KMS-11 (cell line): Measurements from ENCODE around the gene MGA.

Experiments
- H2AFZ ChIP-seq: fragments of 200-600 bp; sonication (generic); 2 replicates; pipeline ENCODE4 v1.6.1; 2016; ENCODE audit warnings: antibody characterized with exemption, mixed run types, low read depth
- H3K27ac ChIP-seq: fragments of 200-600 bp; sonication (generic); 2 replicates; pipeline ENCODE4 v1.6.1; 2016; ENCODE audit warnings: mild to moderate bottlenecking, mixed run types
- H3K27me3 ChIP-seq: fragments of 200-600 bp; sonication (generic); 2 replicates; pipeline ENCODE4 v1.6.1; 2017; ENCODE audit warnings: mild to moderate bottlenecking, low read depth, mixed run types, moderate library complexity; ENCODE audit not compliant: insufficient read depth
- H3K36me3 ChIP-seq: fragments of 200-600 bp; sonication (generic); 2 replicates; pipeline ENCODE4 v1.6.1; 2017; ENCODE audit warnings: mild to moderate bottlenecking, mixed run types; ENCODE audit not compliant: insufficient read depth
- H3K4me1 ChIP-seq: fragments of 200-600 bp; sonication (generic); 2 replicates; pipeline ENCODE4 v1.6.1; 2016; ENCODE audit warnings: mild to moderate bottlenecking, low read depth, mixed run types; ENCODE audit not compliant: poor library complexity, severe bottlenecking
- H3K4me2 ChIP-seq: fragments of 200-600 bp; sonication (generic); 2 replicates; pipeline ENCODE4 v1.7.0; 2016; ENCODE audit warnings: mild to moderate bottlenecking, mixed run types
- H3K4me3 ChIP-seq: fragments of 200-600 bp; sonication (generic); IDR thresholded peaks from 2 replicates; pipeline ENCODE4 v1.6.1; 2017; ENCODE audit warnings: low read depth, low read length, mixed read lengths; ENCODE audit not compliant: insufficient read depth
- H3K79me2 ChIP-seq: fragments of 200-600 bp; sonication (generic); 2 replicates; pipeline ENCODE4 v1.6.1; 2016; ENCODE audit warnings: low read depth, mixed run types; ENCODE audit not compliant: insufficient read depth
- H3K9ac ChIP-seq: fragments of 200-600 bp; sonication (generic); 2 replicates; pipeline ENCODE4 v1.6.1; 2016; ENCODE audit warnings: mild to moderate bottlenecking, mixed run types
- H4K20me1 ChIP-seq: fragments of 200-600 bp; sonication (generic); 2 replicates; pipeline ENCODE4 v1.6.1; 2016; ENCODE audit warnings: mild to moderate bottlenecking, mixed run types; ENCODE audit not compliant: insufficient read depth
- TF ChIP-seq, protein P1 (sequence below): fragments of 200-600 bp; sonication (generic); conservative IDR thresholded peaks from 2 replicates; pipeline ENCODE4 v1.6.1; 2017; ENCODE audit warnings: low read depth, mild to moderate bottlenecking, antibody characterized with exemption, low read length, moderate library complexity, mixed read lengths

Gene MGA

DNA sequence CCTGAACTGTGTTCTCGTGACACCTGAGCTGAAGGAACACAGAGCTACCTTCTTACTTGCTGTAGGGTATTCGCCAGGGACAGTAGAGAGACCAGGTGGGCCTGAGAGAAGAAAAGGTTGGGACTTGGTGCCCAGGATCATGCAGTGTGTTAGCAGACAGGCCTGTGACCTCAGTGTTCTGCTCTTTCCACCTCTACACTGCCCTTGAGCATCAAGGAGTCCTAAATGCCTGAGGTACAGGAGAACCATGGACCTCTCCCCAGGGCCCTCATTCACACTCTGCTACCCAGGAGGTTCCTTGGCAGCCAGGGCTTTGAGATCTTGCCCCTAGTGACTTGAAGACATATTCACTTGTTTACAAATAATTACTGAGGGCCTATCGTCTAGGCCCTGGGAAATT is 145.5 kb downstream of the MGA start:
- H4K20me1 ChIP-seq, result no peaks in the 10 kb centered on the region
- TF ChIP-seq, protein P1, sequence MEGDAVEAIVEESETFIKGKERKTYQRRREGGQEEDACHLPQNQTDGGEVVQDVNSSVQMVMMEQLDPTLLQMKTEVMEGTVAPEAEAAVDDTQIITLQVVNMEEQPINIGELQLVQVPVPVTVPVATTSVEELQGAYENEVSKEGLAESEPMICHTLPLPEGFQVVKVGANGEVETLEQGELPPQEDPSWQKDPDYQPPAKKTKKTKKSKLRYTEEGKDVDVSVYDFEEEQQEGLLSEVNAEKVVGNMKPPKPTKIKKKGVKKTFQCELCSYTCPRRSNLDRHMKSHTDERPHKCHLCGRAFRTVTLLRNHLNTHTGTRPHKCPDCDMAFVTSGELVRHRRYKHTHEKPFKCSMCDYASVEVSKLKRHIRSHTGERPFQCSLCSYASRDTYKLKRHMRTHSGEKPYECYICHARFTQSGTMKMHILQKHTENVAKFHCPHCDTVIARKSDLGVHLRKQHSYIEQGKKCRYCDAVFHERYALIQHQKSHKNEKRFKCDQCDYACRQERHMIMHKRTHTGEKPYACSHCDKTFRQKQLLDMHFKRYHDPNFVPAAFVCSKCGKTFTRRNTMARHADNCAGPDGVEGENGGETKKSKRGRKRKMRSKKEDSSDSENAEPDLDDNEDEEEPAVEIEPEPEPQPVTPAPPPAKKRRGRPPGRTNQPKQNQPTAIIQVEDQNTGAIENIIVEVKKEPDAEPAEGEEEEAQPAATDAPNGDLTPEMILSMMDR, result no peak
- H3K27me3 ChIP-seq, result no peaks in the 10 kb centered on the region
- no peak overlapping the region for H3K9ac ChIP-seq
- no peak overlapping the region for H3K4me2 ChIP-seq
- H3K36me3 ChIP-seq, result no peaks in the 10 kb centered on the region
- H3K4me1 ChIP-seq, result peaks cover 1% of the 10 kb centered on the region
- H2AFZ ChIP-seq, result no peak overlapping the region
- no peaks in the 10 kb centered on the region for H3K79me2 ChIP-seq
- no peak overlapping the region for H3K4me3 ChIP-seq
- H3K27ac ChIP-seq, result no peak overlapping the region

DNA sequence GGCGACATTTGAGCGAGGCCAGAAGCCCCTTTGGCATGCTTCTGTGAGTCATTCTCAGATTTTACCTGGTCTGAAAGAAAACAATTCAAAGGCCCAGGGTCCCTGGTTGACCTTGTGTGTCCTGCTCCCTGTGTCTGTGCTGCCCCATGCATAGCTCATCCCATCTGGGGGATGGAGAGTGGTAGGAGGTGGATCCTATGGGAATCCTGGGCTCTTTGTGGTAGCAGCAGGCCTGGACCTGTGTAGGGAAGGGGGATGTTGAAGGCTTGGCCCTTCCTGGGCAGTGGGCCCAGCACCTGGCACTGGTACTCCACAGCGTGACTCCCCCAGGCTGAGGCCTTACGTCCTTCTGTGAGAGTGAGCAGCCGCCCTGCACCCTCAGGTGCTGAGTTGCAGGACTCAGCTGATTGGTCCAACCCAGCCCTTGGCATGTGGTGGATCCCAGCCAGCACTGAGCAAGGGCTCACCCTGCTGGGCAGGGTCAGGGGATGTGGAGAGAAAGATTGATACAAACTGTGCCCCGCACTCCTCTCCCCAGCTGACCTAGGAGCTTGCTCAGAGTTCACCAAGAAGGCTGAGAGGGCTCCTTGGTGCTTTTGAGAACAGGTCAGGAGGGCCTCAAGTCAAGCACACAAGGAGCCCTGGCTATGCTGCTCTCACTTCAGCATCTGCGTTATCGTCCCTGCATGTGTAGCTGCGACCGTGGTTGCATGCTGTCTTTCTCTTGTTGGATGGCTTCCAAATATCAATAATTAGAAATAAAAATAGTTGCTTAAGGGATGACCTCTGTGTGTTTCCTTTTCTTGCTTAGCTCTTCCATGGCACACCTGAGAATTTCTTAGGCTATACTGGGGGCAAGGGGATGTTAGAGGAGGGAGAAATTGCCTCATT is 146.3 kb downstream of the MGA start:
- H3K79me2 ChIP-seq, result no peaks in the 10 kb centered on the region
- no peak overlapping the region for H2AFZ ChIP-seq
- H3K4me2 ChIP-seq, result no peak overlapping the region
- H4K20me1 ChIP-seq, result no peaks in the 10 kb centered on the region
- peaks cover 9% of the 10 kb centered on the region for H3K4me1 ChIP-seq
- no peak overlapping the region for H3K4me3 ChIP-seq
- no peaks in the 10 kb centered on the region for H3K36me3 ChIP-seq
- no peaks in the 10 kb centered on the region for H3K27me3 ChIP-seq
- H3K27ac ChIP-seq, result no peak overlapping the region
- TF ChIP-seq, protein P1, result no peak
- H3K9ac ChIP-seq, result no peak overlapping the region

DNA sequence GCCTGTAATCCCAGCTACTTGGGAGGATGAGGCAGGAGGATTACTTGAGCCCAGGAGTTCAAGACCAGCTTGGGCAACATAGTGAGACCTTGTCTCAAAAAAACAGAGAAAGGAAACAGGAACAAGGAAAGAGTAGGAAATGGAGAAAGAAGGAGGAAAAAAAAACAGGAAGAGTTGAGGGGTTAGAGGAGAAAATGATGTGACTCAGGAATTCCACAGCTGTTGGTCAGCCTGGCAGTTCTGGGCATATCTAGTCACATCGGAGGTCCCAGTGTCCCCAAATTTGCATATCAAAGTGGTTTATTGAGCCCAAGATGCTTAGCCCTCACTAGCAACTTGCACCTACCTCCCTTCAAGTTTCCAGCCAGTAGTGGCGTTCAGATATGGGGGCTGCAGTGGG is 148.9 kb downstream of the MGA start:
- no peaks in the 10 kb centered on the region for H3K79me2 ChIP-seq
- TF ChIP-seq, protein P1, result no peak
- H2AFZ ChIP-seq, result no peak overlapping the region
- no peak overlapping the region for H3K27ac ChIP-seq
- no peak overlapping the region for H3K9ac ChIP-seq
- H3K27me3 ChIP-seq, result no peaks in the 10 kb centered on the region
- H4K20me1 ChIP-seq, result no peaks in the 10 kb centered on the region
- no peaks in the 10 kb centered on the region for H3K36me3 ChIP-seq
- H3K4me1 ChIP-seq, result peaks cover 11% of the 10 kb centered on the region
- H3K4me3 ChIP-seq, result no peak overlapping the region
- H3K4me2 ChIP-seq, result no peak overlapping the region

DNA sequence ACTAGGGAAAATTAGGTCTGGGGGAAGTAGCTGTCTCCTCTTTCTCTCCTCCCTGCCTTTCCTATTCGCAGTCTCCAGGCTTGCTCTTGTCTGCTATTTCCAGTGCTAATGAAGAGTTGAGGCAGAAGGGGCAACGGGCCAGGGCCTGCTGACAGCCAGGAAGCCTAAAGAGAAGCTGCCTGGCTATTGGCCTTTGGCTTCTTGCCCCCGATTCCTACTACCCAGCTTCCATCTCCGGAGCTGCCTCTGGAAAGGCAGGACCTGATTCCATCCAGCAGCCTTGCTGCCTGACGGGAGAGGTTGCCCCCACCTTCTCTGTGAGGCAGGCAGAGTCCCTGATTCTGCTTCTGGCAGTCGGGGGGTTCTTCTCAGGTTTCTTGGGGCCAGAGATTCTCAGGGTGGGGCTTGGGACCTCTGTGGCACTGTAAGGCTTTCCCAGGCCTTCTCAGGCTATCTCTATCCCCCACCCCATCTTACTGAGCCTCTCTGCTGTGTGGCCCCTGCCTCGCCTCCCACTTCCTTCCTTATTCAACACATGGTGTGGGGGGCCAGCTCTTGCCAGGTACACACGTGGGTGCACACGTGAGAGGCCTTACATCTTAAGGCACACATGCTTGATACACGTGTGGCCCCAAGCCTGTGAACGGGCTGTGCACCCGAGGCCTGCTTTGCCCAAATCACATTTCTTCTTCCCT is 149.5 kb downstream of the MGA start:
- no peak overlapping the region for H3K4me2 ChIP-seq
- no peak overlapping the region for H3K27ac ChIP-seq
- H2AFZ ChIP-seq, result no peak overlapping the region
- peaks cover 11% of the 10 kb centered on the region for H3K4me1 ChIP-seq
- no peaks in the 10 kb centered on the region for H4K20me1 ChIP-seq
- no peaks in the 10 kb centered on the region for H3K79me2 ChIP-seq
- H3K4me3 ChIP-seq, result no peak overlapping the region
- no peak overlapping the region for H3K9ac ChIP-seq
- H3K27me3 ChIP-seq, result no peaks in the 10 kb centered on the region
- no peaks in the 10 kb centered on the region for H3K36me3 ChIP-seq
- TF ChIP-seq, protein P1, result no peak
